IPS-18c (cell line): Measurements from ENCODE around the gene AGAP1.
"Not testable (repeated sequence)": the region's sequence is repeated elsewhere in the genome, so short reads cannot be mapped to it uniquely, and the experiment has no call there.

Experiments used
- H3K4me3 ChIP-seq: 2 replicates; pipeline ENCODE4 v1.7.0; 2013; ENCODE audit warnings: low read depth, mild to moderate bottlenecking, low read length, moderate library complexity; ENCODE audit not compliant: insufficient read depth
- H3K9me3 ChIP-seq: one replicate; pipeline ENCODE4 v1.6.1; 2013; ENCODE audit warnings: mild to moderate bottlenecking, low read length, moderate library complexity; ENCODE audit not compliant: control insufficient read depth, insufficient read depth

AGAP1 gene

DNA sequence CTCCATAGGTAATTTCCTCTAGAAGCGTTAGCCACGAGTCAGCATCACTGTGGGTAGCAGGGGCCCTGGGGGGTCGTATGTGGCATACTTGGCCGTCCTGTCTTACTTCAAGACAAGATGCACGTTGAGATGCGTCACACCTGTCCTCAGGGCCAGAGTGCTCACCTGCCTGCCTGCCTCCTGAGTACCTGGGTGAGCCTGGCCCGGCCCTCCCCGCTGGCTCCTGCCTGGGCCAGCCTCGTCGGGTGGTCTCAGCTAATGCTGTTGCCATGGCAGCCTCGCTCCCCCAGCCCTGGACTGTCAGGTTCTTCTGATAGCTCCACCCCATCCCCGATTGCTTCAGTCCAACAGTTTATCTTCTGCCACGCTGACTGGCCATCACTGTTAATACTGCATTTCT lies 441.9 kb downstream of the AGAP1 start:
- H3K9me3 ChIP-seq, result no peaks in the 10 kb centered on the region
- no peak overlapping the region for H3K4me3 ChIP-seq

DNA sequence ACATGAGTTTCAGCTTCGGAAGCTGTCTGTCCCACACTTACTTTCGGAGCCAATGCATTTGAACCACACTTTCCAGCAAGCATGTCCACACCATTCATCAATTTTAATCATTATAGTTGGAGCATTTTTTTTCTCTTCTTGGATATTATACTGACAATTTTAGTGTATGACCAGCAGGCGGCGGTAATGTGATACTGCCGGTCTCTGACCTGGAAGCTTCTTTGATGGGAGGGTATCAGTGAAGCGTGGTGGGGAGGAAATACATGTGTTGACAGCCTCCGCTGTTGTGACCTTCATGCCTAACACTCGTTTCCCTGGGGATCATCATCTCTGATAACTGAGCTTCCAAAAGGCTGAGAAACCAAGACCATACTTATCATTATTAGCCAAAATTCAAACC lies 442.6 kb downstream of the AGAP1 start:
- H3K9me3 ChIP-seq, result no peaks in the 10 kb centered on the region
- H3K4me3 ChIP-seq, result no peak overlapping the region

DNA sequence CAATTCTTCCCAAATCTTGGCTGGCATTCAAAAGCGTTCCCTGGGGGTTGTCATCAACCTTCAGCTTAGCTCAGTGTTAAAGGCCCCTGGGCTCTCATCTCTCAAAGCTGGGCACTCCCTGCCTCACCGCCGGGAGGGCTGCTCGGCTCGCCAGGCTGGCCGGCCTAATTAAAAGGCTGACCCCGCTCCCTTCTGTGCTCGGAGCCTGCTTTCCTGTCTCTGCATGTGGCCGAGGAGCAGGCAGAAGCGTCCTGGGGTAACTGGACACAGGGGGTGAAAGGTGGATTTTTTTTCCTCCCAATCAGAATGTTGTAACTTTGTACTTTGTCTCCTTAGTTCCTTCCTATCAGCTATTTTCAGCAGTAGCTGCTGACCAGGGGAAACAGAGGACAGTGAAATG lies 443.2 kb downstream of the AGAP1 start:
- H3K4me3 ChIP-seq, result no peak overlapping the region
- no peaks in the 10 kb centered on the region for H3K9me3 ChIP-seq

DNA sequence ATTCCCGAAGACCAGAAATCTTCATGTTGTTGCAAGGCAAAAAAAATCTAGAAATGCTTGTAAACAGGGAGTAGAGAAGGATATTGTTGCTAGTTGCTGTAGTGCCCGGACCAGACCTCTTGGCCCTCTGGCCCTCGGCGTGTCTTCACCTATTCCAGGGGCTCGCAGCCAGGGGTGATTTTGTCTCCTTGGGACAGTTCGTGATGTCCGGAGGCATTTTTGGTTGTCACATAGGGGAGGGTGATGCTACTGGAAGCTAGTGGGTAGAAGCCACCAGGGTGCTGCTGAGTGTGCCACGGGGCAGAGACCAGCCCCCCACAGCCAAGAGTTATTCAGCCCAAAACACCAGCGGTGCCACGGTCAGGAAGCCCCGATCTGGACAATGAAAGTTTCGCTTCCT lies 443.7 kb downstream of the AGAP1 start:
- Histone ChIP-seq H3K9me3 (no peaks in the 10 kb centered on the region), H3K4me3 (no peak overlapping the region)

DNA sequence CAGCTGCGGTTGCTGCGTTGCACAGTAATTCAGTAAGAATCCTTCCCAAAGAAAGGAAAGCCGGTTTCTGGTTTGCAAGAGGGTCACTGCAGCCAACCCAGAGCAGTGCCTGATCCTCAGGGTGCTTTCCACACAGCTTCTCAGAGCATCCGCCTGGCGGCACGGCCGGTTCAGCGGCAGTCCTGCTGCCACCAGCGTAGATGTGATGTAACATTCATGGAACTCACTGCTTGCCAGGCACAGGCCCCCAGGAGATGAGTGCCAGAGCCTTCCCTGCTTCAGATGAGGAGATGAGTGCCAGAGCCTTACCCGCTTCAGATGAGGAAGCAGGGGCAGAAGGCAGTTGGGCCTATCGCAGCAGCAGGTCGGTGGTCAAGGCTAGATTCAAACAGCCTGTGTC lies 444.1 kb downstream of the AGAP1 start:
- Histone ChIP-seq H3K9me3 (no peaks in the 10 kb centered on the region), H3K4me3 (no peak overlapping the region)

DNA sequence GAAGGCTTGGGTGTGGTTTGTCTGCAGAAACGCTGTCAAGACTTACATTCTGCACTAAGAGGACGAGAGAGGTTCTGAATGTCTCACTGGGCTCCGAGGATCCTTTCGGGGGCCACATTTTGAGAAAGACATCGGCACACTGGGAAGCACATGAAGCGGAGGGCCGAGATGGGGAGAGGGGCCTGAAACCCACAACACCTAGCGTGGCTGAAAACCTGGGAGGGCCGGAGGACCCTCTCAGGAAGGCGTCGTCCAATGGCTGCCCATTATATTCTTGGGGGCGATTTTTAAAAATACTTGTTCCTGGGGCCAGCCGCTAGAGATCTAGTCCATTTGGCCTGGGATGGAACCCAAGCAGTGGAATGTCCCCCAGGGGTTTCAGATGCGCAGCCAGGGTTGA lies 444.8 kb downstream of the AGAP1 start:
- Histone ChIP-seq H3K4me3 (no peak overlapping the region), H3K9me3 (no peaks in the 10 kb centered on the region)

DNA sequence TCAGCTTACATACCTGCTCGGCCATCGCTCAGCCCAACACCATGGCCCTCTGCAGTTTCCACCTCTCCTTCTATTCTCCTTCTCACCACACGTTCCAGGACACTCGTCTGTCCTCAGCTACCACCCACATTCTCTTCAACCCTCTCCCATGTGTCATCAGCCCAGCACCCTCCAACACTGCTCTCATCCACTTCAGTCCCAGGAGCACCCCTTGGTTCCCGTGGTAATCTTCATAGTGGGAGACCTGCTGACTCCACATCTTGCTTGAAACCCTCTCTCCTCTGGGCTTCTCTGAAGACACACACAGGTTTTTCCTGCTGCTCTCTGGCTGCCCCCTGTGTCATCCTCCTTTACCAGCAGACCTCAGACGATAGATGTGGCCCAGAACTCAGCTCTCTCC lies 445.6 kb downstream of the AGAP1 start:
- no peak overlapping the region; the same call in 1 of the 2 replicates for H3K4me3 ChIP-seq
- no peaks in the 10 kb centered on the region for H3K9me3 ChIP-seq

DNA sequence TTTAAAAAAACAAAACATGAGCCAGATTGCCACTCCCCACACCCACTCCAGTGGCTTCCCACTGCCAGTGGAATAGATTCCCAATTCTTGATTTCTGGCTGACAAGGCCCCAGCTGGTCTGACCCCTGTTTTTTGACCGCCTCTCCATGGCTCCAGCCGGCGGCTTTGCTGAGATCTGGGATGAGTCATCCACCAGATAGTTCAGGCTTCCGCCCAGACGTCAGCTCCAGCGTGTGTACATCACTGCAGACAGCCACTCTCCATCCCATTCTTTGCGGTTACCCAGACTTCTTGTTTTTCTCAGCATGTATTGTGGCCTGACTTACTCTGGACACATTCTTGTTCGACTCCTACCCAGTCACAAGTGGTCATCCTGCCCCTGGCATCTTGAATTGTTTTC lies 446.5 kb downstream of the AGAP1 start:
- Histone ChIP-seq H3K9me3 (no peaks in the 10 kb centered on the region), H3K4me3 (no peak overlapping the region)

DNA sequence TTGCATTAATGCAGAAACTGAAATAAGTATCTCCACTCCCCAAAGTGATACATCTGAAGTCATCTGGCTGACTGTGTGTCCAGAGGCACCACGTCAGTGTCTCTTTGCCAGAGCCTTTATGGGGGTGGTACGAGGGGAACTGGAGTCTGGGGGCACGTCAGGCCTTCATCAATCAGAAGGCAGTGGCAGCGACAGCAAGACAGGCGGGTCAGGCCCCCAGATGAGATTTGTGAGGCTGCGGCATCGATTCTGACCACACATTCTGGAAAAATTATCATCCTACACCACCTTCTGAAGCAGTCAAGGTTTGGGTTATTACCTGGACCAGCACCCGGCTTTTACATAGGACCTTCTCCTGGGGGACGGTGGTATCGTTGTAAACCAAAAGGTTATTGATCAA lies 450.7 kb downstream of the AGAP1 start:
- no peak overlapping the region for H3K4me3 ChIP-seq

DNA sequence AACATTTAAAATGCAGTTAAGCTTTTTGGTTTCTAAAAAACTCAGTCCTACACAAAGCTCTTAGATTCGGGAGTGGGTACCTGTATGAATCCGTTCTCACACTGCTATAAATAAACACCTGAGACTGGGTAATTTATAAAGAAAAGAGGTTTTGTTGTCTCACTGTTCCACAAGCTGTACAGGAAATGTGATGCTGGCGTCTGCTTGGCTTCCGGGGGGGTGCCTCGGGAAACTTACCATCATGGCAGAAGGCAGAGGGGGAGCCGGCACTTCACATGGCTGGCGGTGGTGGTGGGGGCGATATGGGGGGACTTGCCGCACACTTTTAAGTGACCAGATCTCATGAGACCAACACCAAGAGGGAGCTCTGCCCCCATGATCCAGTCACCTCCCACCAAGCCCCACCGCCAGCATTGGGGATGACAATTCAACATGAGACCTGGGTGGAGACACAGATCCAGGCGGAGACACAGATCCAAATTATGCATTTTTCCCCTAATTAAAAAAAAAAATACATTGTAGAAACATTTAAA lies 451.8 kb downstream of the AGAP1 start:
- Histone ChIP-seq H3K9me3 (no peaks in the 10 kb centered on the region), H3K4me3 (no peak overlapping the region)

More for the DNA sequence above, 450.7 kb downstream of the AGAP1 start:
- no peaks in the 10 kb centered on the region for H3K9me3 ChIP-seq

DNA sequence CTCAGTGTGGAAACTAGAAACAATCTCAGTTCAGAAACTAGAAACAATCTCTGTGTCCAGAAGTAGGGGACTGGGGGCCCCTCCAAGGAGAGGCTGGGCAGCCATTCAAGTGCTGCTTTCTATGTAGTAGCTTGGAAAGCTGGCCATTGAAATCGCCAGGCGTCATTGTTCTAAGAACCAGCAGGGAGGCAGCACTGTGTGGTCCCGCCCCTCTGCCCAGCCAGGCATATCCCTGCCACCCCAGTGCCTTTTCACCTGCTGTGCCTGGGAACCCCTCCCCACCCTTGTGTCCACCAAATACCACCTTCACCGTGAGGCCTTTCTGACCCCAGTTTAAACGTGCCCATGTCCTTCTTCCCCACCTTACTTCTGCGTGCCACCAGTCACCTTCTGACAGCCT lies 452.7 kb downstream of the AGAP1 start:
- no peaks in the 10 kb centered on the region for H3K9me3 ChIP-seq

DNA sequence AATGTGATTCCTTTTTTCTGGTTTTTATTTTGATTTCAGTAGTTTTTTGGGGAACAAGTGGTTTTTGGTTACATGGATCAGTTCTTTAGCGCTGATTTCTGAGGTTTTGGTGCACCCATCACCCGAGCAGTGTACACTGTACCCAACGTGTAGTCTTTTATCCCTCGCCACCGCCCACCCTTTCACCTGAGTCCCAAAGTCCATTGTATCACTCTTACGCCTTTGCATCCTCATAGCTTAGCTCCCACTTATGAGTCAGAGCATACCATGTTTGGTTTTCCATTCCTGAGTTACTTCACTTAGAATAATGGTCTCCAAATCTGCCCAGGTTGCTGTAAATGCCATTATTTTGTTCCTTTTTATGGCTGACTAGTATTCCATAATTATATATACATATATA lies 453.2 kb downstream of the AGAP1 start:
- H3K9me3 ChIP-seq, H3K4me3 ChIP-seq: not testable (repeated sequence)

More for the DNA sequence above, 452.7 kb downstream of the AGAP1 start:
- H3K4me3 ChIP-seq, result no peak overlapping the region

DNA sequence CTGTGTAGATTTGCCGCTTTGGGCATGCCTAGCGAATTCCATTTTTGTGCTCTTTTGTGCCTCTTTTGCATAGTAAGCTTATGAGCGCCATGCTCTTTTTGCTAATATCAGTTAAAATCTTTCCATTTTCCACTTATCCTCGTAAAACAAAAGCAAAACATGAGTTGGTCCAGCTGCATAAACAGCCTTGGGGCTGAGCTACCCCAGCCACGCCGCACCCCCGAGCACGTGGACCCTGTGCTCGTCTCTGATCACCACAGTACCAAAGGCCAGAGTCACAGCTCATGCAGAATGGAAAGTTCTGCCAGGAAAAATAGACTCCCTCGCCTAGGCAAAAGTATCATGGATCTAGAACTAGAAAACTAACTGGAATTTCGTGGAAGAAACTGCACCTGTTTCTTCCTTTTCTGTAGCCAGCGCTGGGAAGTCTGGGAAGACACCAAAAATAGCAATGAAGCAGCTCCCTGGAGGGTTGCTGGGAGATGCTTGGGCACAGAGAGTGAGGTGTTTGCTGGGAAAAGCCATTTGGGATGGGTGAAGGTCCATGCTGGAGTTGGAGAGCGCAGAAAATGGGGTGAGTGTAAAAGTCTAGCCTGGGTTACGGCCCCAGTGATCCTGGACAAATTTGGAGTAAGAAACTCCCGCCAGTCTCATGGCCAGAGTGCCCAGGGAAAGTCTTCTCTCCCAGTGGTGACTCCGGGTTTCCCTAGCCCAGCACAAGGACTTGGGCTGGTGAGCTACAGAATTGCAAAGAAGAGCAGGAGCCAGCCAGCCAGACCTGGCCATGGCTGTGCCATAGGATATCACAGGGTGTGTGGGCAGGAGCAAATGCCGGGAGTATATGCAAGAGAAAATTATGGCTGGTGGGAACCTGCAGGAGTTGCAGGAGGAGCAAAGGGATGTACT lies 456.0 kb downstream of the AGAP1 start:
- Histone ChIP-seq H3K9me3 (no peaks in the 10 kb centered on the region), H3K4me3 (no peak overlapping the region)

DNA sequence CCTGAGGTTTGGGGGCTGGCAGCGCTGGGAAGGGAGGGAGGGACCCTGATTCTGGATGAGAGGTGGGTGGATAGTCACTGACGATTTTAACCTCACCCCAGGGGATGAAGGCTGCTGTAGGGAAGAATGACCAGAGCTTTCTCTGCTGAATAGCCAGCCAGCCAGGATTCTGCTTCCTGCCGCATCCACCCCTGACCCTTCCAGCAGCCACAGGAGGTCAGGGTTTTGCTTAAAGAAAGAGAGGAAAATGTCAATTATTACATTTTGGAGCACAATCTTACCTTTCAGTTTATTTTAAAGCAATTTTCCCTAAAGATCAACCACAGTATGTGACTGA lies 456.6 kb downstream of the AGAP1 start:
- H3K4me3 ChIP-seq, result no peak overlapping the region

DNA sequence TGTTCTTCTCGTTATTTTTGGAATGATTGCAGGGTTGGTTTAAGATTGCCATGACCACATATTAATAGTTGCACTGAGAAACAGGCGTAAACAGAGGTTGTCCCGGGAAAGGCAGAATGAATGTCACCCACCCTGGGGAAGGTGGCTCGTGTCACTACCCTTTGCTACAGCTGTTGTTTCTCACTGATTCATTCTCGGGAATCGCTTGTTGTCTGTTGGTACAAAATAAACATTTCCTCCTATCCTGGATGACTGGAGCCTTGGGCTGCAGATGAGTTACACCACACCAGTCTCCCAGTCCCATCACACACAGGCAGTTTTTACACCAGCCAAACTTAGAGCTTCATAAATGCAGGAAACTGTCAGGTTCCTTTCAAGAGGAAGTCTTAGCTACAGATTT lies 457.6 kb downstream of the AGAP1 start:
- Histone ChIP-seq H3K4me3 (no peak overlapping the region), H3K9me3 (no peaks in the 10 kb centered on the region)

More for the DNA sequence above, 456.6 kb downstream of the AGAP1 start:
- no peaks in the 10 kb centered on the region for H3K9me3 ChIP-seq

DNA sequence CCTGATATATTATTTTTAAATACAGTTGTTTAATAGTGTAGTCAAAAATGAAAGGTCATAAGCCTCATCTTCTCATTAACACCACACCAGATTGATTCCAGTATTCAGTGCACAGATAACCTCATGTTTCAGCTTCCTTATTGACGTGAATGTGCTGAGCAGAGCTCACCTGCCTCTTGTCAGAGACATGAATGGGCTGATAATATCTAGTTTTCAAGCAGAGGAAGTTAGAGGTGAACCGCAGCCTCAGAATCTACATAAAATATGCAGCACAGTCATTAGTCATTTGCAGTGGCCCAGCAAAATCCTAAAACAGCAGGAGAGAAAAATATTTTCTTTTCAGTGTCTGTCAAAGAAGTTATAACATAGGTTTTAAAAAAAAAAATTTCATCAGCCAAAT lies 458.1 kb downstream of the AGAP1 start:
- no peaks in the 10 kb centered on the region for H3K9me3 ChIP-seq
- H3K4me3 ChIP-seq, result no peak overlapping the region

DNA sequence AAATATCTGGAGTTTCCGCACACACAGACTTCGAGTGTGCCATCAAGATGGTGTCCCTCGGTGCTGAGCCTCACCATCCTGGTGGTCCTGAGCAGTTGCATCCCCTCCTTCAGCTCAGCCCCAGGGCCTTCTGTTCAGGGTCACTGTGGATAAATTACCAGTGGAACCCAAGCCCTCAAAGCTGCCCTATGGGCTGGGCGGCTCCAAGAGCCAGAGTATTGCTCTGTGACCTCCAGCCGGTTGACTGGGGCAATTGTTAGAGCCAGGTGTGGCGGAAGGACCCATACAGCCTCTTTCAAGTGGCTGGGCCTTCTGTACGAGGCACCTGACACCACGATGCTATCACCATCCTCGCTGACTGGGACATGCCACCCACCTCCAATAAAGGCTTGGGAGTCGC lies 458.9 kb downstream of the AGAP1 start:
- Histone ChIP-seq H3K9me3 (no peaks in the 10 kb centered on the region), H3K4me3 (no peak overlapping the region)

DNA sequence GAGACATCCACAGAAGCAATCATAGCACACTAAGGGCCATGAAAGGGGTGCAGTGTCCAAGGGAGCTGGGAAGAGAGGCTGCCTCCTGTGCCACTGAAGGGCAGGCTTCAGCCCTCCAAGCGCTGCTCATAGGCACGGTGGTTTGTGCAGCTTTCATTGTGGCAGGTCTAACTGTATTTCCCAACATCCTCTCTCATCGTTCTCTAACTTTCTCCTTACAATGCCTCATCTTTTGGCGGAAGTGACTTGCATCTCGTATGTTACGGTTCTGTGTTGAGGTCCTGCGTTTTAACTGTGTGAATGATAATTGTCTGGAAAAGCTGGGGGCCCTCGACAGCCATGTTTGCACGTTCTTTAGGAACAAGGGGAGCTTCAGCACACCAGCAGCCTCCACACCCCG lies 460.4 kb downstream of the AGAP1 start:
- no peak overlapping the region for H3K4me3 ChIP-seq
- no peaks in the 10 kb centered on the region for H3K9me3 ChIP-seq
